GM19193 (cell line): ENCODE measurements around the gene PBX3.

ENCODE experiments used
- POLR2A ChIP-seq: IDR thresholded peaks from 4 replicates; pipeline ENCODE4 v1.6.1; 2011; ENCODE audit not compliant: insufficient read depth, insufficient read length; ENCODE audit errors: extremely low read depth

Gene PBX3

DNA sequence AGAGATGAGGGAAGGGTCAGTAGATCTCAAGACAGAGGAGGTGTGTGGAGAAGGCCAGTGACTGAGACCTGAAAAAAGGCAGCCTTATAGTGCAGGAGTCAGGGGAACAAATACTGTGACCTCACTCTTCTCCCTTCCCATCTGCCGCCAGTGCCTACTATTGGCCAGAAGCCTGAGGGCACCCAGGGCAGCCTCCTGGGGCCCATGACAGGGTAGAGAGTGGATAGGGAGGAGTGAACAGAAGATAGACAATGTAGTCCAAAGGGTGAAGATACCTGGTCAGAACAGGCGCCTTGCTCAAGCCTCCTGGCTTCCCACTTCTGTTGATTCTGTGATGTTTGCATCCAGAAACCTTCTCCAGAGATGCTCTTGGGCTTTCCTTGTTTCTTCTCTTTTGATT lies 196.7 kb downstream of the PBX3 start:
- TF ChIP-seq POLR2A = no peak

DNA sequence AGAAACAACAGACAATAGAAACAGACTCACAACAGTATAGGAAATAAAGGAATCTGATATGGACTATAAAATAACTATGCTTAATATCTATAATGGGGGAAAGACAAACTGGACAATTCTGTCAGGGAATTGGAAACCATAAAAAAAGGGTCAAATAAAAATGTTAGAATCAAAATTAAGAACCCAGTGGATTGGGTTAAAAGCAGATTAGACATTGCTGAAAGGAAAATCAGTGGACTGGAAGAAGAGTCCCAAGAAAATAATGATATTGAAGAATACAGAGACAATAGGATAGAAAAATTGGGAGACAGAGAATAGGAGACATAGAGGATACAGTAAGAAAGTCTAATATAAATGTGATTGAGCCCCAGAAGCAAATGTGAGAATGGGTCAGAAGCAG lies 199.2 kb downstream of the PBX3 start:
- no peak for TF ChIP-seq POLR2A

DNA sequence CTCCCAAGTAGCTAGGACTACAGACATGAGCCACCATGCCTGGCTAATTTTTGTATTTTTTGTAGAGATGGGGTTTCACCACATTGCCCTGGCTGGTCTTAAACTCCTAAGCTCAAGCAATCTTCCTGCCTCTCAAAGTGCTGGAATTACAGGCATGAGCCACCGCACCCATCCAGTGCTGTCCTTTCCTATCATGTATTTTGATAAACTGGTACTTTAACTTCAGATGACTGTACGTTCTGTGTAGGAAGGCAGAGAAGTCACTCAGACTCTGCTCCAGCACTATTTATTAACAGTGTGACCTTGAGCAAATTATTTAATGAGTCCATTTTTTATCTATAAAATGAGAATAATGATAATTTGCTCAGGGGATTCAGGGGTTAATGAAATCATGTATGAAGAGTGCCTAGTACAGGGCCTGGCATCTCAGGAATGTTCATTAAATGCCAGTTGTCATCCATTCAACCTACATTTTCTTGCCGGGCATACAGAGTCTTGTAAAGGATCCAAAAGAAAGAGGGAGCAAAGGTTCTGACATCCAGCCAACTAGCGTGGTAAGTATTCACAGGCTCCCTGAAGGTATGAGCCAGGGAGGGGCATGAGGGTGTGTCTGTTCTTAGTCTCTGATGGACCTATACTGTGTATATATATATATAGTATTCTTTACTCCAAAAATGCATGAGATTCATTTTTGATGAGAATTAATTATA lies 201.9 kb downstream of the PBX3 start:
- TF ChIP-seq POLR2A = no peak

DNA sequence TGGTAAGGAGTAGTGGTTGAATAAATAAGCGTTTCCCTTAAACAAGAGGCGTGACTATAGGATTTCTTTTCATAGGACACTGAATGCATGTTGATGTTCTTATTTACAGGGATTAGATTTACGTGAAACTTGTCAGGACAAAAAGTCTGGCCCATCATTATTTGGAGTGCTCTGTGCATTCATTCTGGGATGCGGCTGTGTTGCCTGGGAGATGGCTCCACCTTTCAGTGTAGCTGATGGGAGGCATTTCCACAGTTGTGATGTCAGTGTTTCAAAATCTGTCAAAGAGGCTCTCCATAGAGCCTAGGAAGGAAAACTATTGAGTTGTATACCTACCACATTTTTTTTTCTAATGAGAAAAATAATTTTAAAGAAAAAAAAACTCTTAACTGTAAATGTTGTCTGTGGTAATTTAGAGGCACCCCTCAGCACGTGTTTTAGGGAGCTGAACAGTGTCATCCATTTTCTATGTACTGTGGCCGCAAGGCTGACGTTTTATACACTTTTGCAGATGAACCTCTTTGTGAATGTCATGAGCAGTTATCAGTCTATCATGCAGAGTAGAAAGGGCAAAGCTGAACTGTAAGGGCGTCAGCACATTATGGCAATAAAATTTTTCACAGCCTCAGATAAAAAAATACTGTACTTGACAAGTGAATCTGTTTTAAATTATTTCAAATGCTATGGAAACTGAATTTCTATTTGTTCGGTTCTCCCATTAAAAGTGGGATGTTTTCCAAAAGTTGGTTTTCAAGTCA lies 202.7 kb downstream of the PBX3 start:
- no peak for TF ChIP-seq POLR2A

DNA sequence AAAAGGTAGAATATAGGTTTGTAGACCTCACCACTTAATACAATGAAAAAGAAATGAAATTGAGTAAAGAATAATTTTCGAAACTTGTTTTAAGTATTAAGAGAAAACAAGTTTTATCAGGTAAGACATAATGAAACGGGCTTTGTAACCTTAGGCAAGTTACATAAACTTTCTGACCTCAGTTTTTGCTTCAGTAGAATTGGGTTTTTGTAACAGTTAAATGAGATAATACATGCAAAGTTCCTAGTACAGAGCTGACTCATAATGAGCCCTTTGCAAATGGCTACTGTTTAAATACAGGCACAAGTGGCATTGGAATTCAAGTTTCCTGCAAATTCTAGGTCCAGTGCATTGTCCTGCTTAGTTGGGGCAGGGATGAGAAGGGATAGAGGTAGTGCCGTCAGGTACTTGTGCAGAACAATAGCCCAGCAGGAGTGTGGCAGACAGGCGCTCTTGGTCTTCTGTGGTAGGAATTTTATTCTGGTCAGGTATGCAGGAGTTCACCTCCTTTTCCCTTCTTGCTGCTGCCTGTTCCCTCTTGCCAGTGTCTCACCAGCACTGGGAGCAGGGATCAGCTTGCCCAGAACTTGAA lies 203.8 kb downstream of the PBX3 start:
- TF ChIP-seq POLR2A = no peak

DNA sequence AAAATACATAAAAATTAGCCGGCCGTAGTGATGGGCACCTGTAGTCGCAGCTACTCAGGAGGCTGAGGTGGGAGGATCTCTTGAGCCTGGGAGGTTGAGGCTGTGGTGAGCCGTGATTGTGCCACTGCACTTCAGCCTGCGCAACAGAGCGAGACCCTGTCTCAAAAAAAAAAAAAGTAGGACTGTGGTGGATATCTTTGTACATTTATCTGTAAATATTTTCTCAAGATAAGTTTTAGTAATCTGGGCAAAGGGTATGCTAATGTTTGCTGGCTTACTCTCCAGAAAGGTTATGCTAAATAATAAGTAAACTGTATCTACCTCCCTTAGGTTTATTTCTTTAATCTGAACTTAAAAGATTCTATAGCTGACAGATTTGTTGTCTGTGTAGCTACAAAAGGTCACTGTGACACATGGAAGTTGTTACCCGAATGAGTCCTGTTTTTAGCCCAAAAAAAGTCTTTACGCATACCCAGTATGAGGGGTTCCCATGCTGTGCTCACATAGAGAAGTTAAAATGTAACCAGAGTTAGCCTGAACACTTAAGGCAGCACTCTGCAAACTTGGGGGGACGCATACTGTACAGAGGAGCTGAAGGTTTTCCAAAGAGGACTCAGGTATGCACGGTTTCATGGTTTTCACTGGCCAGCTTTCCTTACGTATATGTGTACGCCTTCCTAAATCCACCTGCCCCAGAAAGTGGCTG lies 206.3 kb downstream of the PBX3 start:
- TF ChIP-seq POLR2A = no peak

DNA sequence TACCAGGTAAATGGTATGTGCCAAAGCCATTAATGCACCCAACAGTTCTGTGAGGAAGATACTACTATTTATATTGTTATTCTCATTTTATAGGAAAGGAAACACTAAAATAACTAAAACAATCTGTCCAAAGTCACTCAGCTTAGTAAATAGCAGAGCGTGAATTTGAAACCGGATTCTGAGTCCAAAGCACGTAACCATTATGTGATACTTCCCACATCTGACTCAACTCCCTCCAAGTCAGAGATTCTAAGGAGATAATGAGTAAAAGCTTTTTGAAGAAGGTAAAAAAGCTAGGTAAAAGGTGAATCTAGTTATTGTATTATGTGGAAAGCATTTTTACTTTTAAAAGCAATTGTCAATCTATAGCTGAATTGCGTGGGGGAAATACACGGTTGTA lies 208.9 kb downstream of the PBX3 start:
- no peak for TF ChIP-seq POLR2A

DNA sequence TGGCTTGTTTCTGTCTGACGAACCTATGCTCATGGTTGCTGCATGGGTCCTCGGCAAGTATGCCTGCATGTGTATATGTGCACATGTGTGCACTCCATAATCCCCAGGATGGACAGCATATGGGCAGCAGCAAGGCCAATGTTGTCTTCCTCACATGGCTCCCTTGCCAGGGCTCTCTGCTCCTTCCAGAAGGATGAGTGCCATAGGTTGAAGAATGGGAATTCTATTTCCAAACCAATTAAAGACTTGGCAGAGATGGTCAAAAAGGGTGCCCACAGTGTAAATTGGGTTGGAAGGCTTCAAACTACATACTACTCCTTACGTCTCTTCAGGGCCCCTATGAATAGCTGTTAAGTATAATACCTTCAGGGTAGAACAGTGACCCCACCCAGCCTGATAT lies 212.1 kb downstream of the PBX3 start:
- TF ChIP-seq POLR2A = no peak

DNA sequence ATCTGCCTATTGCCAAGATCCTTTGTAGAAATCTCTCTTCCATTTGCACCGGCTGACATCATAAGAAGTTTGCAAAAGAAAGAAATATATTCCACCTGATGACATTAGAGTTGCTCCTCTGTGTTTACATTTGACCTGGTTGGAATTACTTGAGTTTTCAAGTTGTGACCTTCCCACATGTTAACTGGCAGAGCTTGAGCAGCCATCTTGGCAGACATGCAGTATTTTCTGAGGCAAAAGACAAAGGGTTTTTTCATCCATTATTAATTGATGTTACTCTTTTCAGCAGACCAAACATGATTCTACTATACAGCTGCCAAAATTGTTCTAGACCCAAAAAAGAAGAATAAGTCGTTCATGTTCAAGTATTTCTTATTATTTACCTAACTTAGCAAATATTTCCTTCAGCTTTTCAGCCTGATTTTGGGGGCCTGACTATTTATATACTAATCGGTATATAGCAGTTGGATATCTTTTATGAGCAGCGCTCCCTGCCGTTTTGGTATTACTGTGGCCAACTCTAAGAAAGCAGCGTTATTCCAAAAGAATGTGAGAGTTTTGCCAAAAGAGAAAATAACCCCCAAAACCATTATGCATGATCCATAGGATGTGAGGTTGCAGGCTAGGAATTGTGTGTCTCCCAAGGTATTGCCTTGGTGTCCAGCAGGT lies 212.9 kb downstream of the PBX3 start:
- TF ChIP-seq POLR2A = no peak

DNA sequence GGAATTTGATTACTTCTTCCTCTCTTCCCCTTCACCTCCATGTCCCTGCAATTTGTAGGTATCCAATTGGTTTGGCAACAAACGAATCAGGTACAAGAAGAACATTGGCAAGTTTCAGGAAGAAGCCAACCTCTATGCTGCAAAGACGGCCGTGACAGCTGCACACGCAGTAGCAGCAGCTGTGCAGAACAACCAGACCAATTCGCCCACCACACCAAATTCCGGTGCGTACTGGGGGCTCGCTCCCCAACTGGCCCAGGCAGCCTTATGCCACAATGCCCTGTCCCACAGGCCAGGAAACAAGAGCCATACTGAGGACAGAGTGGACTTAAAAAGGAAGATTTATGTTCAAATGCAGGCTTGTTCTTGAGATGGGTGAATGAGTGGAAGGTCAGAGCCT lies 213.5 kb downstream of the PBX3 start:
- TF ChIP-seq POLR2A = no peak

DNA sequence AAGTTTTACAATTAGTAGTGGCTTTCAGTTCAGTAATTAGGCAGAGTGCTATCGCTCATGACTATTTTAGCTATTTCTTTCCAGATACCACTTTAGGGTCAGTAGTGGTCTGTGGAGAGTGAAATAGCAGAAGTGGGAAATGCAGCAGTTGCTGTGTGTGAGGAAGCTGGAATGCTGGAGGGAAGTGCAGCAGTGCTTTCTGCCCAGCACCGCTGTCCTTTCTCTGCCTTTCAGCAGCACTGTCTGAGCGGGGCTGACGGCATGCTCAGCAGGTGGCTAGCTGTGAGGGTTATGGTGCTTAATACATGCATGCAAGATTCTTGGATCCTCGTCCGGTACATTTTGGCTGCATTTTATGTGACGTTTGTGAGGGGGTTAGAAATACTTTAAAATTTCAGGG lies 213.9 kb downstream of the PBX3 start:
- TF ChIP-seq POLR2A = no peak

DNA sequence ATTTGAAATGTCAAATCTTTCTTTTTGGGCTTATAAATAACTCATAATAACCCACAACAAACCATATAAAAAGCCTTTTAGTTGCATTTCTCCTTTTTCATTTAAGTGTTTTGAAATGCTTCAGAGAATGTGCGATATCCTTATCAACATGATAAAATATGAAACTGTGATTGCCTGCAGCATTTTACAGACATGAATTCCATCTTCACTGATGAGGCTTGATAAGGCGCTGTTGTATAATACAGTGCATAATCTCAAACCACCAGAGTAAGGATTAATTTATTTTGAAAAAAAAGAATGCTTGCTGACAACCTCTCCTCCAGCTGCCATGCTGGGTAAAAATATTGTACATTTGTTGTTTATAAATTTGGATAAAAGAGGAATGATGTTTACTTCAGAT lies 216.8 kb downstream of the PBX3 start:
- TF ChIP-seq POLR2A = no peak

DNA sequence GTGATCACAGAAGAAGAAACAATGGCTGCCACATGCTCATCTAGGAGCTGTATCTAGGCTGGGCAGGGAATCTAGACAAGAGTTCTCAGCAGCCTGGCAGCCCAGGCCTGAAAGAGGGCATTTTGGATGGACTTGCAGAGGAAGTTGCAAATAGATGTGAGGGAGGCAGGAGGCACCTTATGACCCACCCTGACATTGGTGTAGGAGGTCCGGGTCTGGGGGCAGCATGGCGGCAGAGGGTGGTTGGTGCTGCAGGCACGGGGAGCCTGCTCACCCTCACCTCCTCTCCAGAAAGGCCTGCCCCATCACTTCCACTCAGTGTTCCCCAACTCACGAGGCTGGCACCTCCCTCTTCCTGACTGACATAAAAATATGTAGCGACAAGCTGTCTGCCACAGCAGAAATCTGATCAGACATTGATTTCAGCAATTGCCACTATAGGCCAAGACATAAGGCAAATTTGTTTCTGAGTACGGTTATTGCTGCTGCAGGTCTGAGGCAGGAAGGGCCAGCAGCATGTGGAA lies 217.6 kb downstream of the PBX3 start:
- no peak for TF ChIP-seq POLR2A

DNA sequence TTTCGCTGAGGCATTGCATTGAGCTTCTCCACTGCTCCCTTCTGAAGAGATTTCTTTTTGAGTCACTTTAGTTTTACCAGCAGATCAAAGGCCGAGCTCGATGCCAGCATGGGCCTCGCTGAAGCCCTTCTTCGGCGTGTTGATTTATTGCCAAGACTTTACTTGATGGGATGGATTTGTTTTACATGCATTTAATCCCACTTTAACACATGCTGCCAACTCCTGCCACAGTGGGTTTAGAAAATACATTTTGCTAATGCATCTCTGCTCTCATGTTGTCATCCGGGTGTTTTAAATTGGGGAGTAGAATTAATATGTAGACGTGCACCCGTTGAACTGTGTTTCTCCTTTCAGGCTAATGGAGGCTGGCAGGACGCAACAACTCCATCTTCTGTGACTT lies 218.3 kb downstream of the PBX3 start:
- TF ChIP-seq POLR2A = no peak

DNA sequence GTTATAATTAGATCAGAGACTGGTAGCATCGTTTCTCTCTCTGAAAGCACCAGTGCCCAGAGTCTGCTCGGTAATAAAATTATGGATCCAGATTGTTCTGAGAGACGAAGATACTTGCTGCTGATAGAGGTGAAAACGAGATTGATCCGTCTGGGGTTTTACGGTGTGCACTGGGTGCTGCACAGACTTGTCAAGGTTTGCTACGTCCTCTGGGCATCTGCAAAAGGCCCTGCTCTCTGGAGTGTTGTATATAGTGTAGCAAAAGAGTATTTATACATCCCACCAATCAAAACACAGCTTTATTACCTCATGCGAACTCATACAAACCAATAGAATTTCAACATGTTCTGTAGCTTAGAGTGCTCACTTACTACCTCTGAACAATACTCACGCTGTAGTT lies 219.3 kb downstream of the PBX3 start:
- no peak for TF ChIP-seq POLR2A
